GM19467 (cell line): ENCODE results near the gene RAB17.

Source experiments
- ATAC-seq: cut with Tn5 transposase; IDR thresholded peaks from one replicate; pipeline ENCODE4 v1.9.1; 2021; ENCODE audit warnings: mild to moderate bottlenecking, moderate library complexity; ENCODE audit not compliant: unreplicated experiment

Gene RAB17, protein sequence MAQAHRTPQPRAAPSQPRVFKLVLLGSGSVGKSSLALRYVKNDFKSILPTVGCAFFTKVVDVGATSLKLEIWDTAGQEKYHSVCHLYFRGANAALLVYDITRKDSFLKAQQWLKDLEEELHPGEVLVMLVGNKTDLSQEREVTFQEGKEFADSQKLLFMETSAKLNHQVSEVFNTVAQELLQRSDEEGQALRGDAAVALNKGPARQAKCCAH

DNA sequence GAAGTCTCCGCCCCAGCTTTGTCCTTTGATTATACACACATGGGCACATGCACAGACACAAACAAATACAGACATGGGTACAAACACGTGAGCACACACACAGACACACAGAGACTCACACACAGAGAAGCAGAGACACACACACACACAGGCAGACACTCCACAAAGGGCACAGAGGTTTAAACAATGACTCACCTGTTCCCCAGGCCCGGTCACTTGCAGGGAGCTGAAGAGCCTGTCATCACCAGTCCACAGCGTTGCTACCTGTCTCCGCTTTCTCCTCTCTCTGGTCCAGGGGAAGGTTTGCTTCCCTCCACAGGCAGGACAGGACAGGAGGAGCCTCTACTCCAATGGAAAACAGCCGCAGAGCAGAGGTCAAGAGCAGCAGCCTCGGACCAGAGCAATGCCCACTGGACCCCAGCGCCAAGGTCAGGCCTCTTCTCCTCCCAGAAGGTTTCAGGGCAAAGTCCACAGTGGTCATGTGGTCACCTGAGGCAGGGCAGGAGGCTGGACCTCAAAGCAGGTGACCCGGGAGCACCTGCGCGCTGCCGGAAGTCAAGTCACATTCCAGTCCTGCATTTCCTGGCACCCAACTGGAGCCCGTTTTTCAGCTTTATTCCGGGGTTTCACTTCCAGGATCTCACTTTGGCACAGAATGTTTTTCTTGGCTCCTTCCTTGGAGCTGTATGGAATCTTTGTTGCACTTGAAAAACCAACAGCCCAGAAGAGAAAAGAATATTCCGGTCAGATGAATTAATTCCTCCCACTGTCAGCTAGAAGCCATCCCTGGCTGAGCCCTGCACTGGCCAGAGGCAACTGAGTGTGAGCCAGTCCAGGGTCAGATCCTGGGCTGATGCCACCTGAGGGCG, at the start of gene RAB17:
Gene RAB17 (minus strand): TSS at position 463 of the 869 bp plus-strand sequence. CDS start 4,580 bp downstream, outside the sequence.
- no peak for ATAC-seq

DNA sequence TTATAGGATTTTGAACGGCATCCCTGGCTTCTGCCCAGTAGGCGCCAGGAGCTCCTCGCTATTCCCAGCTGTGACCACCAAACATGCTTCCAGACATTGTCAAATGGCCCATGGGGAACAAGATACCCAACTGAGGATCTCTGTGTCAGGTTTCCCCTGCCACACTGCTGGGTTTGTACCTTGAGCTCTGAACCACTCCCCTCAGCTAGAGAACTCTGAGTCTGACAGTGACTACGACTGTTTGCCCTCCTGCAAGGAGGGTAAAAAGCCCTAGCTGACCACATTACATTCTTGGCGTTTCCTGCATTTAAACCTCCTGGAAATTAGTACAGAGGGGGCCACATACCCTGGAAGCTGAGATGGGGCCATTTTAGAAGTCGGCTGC, 49.3 kb upstream of the RAB17 start:
- no peak for ATAC-seq

DNA sequence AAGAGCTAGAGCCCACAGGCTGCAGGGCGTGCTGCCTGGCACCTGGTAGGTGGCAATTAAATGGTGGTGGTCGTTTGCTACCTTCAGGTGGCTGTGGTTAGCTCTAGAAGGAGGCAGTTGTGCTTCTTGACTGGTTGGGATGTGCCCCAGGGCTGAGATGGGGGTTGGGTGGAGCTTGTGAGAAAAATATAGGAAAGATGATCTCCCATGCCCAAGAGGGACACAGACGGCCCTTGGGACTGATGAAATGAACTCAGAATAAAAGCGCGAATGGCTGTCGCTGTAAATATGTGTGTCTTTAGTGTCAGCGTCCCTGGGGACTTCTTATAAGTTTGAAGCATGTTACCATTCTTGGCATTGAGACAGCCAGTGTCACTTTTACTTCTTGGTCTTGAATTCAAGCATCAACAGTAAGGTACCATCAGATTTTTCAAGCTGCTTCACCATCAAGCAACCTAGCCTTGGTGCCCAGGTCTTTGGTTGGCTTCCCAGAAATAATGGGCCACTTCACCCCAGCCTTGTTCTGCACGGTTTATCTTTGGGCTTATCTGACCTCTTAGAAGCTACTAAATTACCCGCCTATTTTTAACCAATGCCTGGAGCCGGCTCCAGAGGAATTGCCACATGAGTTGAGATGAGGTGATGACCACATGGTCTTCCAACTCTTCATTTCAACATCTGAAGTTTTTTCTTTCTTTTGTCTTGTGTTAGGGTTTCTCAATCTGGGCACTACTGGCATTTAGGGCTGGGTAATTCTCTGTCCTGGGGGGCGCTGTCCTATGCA, 48.7 kb upstream of the RAB17 start:
- ATAC-seq = no peak

DNA sequence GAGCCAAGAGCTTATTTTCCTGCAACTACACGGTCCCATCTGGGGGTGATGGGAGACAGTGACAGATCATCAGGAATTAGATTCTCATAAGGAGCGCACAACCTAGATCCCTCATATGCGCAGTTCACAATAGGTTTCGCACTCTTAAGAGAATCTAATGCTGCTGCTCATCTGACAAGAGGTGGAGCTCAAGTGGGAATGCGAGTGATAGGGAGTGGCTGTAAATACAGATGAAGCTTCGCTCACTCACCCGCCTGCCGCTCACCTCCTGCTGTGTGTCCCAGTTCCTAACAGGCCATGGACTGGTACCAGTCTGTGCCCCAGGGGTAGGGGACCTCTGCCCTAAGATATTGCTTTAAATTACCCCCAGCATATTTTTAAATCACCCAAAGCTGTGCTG, 47.6 kb upstream of the RAB17 start:
- no peak for ATAC-seq

DNA sequence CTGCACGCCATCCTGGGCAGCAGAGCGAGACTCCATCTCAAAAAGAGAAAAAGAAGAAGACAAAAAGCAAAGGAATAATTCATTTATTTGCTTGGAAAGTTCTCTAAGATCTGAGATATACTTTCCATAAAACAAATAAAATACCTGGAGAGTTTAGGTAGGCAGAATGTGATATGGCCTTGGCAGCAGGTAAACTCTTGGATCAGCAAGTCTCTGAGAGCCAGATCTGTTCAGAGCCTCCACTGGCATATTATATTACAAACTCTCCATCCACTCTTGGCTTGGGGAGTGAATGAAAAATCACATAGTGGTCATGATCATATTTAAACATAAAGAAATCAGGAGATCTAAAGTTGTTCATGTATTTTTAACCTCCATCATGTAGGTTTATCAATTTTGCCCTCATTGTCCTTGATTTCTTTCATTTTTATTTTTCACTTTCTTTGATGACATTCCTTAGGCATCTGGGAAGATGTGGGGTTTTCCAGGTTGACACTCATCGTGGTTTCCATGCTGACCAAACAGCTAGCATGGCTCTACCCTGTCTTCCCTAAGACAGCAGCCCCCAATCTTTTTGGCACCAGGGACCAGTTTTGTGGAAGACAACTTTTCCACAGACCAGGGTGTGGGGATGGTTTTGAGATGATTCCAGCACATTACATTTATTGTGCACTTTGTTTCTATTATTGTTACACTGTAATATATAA, 47.0 kb upstream of the RAB17 start:
- no peak for ATAC-seq

DNA sequence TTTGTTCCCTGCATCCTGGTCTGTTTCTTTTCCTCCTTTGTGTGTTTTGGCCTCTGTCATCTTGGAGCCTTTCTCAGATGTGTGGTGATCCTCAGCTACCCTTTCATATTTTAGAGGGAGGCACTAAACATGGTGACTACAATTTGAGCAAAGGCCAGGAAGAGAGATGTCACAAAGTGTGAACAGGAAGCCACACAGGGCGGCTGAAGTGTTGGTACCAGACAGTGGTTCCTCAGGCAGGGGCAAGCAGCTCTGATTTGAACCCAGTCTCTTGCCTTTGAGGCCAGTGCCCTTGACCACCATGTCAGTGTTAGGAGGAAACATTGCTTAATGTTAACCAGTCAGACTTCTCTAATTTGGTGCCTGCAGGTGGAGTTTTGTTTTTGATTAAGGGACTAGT, 46.0 kb upstream of the RAB17 start:
- no peak for ATAC-seq

DNA sequence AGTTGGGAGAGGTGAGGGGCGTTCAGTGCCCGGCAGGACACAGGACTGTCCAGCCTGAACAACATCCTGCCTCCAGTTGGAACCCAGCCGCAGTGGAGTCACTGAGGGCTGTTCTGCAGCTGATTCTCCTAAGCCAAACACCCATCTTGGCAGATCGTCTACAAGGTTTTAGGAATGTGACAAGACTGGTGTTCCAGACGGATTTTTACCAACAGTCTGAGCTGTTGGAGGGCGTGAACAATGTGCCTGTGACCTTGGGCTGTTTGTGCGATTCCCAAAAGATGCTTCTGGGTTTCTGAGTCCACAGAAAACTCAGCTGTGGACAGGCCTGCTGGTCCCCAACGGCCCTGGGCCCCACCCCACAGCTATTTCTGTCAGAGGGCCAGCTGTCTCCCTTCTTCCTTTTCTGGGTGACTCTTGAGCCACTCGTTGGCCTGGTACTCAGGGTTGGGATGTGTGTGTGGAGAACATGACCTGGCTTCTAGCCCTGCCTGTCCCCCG, 42.6 kb upstream of the RAB17 start:
- no peak for ATAC-seq

DNA sequence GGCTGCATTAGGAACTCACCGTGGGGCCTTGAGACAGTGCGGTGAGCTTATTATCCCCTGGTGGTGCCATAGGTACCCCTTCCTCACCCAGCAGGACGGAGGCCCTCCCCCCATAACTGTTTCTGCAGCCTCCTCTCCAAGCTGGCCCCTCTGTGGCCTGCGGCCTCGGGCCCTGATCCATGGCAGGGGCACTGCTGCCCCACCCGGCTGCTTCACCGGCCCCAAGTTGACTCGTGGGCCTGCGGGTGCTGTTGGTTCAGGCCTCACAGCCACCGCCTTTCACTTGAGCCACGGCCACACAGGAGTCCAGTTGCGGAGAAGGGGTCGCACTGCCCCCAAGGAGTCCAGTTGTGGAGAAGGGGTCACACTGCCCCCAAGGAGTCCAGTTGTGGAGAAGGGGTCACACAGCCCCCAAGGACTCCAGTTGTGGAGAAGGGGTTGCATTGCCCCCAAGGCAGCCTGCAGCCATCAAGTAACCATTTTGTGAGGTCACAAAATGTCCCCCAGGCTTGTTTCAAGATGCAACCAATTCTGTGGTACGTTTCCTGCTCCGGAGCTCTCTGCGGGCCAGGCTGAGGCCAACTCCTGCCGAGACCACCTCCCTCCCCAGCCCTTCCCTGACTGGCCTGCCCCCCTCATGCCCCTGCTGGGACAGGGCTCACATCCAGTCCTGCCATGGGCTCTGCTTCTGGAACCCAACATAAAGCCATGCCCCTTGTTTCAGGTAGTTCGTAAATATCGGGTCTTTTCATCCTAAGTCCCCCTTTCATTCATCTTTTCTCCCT, 41.5 kb upstream of the RAB17 start:
- ATAC-seq = no peak

DNA sequence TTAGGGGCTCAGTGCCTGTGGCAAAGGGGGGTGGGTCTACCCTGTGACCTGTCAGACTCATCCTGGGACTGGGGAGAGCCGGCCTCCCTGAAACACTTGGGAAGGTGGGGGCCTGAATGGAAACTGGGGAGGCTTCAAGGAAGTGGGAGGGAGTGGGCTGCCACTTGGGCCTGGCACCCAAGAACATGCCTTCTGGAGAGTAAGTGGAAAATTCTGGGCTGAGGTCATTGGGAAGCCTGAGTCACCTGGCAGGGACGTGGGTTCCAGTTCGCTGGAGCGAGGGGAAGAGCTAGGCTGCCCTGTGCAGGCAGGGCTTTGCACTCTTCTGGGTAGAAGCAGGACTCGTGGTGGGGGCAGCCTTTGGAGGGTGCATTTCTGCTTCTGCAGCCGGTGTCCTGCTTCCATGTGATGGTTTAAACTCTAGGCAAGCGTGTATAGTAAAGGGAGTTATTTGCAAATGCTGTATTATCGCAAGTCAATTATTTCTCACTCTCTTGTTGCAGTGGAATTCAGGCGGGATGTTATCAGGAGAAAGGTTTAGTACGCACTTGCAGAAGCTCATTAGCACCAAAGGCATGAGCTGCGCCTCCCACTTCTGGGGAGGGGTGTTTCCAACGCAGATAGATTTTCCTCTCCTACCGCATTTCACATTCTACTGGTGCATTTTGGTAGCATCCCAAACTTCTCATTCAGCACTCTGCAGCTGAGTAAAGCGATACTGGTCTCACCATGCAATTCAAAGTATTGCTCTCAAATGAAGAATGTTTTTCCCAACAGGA, 40.7 kb upstream of the RAB17 start:
- no peak for ATAC-seq

DNA sequence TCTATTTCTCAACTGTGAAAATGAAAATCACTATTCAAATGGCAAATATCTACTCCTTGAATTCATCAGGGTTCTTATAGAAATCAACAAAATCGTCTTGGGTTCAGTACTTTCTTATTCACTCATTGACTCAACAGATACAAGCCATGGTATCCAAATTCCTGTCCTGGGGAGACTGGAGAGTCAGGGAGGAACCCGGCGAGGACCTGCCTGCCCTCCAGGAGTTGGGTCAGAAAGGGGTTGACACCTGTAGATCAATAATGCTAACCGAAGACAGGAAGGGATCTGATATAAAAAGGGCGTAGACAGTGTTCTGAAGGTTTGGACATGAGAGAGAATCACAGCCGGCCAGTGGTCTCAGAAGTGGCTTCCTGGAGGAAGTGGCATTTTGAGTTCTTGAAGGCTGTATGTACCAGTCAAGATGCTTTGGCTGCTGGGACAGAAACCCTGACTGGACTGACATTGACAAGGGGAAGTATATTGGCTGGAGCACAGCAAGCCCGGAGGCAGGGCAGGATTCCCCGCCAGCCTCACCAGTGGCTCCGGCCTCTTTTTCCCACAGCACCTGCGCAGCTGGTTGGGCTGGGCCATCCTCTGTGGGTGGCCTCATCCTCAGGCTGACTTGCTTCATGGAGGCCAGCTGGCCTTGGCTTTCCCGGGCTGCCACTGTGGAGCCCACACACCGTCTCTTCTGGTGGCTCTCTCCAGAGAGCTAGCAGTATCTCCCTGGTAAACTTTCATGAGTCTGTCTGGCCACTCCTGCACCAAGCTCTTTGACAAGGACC, 39.9 kb upstream of the RAB17 start:
- ATAC-seq = no peak

DNA sequence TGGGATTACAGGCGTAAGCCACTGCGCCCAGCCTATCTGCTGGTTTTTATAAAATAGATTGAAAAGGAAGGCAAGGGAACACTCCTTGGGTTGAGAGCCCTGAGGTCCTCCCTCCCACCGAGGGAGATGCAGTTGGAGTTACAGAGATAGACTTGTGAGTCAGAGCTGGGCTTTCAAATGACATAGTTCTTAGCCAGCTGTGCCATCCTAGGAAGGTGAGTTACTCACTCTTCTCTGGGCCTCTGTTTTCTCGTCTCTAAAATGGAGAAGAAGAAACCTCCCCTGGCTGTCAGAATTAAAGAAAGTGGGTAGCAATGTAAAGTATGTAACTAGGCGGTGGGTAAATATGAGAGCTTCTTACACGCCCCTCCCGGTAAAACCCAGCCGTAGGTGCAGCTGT, 39.2 kb upstream of the RAB17 start:
- ATAC-seq = no peak

DNA sequence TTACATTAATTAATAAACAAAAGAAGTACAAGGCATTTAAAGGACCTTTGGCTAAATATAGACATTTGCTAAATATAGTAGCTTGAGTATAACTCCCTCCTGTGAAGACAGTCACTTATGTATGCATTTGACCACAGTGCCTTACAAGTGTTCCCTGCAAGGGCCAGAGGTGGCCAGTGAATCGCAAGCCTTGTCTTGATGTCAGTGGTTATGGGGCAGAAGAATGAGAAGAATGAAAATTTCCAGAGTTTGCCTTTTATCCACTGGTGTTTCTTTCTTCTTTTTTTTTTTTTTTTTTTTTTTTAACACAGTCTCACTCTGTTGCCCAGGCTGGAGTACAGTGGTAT, 38.6 kb upstream of the RAB17 start:
- ATAC-seq = no peak

DNA sequence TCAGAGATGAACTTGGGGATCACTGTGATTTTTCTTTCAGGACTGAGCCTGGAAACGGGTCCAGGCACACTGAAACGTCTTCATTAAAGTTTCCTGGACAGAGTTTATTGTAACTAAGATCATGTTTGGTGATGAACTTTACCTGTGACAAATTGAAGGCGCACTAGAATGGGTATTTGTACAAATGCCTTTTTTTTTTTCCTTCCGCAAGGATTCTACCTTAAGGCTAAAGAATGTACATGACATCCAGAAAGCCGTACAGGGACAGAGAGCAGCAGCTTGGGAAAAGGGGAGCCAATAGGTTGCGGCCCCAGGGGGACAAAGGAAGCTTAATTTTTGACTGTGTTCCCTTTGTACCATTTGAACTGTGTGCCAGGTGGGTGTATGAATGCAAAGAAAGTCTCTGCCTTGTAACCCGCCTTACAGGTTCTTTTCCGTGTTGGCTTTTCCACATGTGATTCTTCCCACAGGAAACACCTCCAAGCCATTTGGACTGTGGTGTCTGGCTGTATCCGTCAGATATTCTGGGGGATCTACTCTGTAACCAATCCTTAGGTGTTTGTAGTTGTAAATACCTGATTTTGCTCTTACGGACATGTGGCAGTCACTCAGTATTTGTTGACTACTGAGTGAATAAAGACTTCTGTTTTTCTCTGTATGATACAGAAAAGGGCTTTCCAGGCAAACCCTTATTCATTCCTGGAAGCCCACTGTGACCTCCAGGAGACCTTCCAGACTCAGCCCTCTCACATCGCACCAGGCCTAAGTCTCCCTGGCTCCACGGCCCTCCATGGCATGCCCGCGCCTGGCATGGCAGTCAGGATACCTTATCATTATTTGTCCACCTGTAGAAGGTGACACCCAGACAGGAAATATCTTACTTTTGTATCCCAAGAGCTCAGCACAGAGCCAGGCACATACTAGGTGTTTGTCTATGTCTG, 38.0 kb upstream of the RAB17 start:
- ATAC-seq = no peak

DNA sequence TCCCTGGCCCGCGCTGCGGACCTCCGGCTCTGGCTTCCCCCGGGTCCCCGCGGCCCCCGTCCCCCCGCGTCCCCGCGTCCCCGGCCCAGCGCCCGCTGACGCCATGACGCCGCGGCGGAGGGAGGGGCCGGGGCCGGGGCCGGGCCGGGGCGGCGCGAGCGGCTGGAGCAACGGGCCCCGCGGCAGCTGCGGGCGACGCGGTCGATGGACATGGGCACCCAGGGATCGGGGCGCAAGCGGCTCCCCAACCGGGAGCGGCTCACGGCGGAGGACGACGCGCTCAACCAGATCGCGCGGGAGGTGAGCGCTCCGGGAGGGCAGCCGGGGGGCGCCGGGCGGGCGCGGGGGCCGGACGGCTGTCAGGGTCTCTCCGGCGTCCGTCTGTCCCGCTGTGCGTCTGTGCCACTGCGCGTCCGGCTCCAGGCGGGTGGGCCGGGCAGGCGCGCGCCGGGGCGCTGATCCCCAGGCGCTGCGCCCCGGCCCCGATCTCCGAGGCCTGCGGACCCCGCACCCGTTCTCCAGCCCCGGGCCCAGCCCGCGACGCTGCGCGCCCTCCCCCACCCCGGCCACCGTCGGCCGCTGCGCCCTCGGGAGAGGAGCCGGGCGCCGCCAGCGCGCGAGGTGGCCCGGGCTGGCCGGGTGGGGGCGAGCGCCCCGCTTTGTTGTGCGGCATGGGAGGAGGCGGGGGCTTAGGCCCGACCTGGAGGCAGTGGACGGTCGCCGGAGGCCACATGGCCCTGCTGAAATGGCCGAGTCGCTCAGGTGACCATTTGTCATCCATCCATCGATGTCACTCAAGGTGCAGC, 37.1 kb upstream of the RAB17 start, which contains the start of gene LRRFIP1:
Gene LRRFIP1 (plus strand): TSS at position 147 of the 806 bp plus-strand sequence. CDS start 58 bp downstream, at position 205.
- ATAC-seq = no peak

DNA sequence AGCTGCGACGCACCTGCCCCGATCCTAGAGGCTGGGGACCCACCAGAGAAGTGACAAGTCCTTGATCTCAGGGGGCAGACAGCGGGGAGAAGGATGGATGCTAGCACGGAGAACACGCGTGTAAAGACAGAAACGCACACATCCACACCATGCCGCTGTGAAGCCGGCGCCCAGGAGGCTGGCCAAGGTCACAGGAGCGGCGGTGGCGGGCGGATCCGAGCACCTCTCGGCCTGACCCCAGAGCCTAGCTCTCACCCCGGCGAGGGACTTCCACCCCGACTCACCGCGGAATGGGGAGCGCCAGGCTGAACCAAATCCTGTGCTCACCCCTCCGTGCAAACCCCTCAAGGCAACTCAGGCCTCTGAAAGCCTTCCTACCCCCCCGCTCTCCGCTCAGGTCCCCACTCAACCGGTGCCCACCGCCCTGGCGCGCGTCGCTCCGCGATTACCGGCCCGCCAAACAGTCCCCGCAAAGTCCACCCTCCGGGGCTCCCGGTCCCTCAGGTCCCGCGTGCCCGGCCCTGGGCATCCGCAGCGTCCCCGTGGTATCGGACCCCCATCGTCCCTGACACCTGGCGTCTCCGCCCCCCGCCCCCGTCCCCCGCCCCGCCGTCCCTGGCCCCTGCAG, 36.4 kb upstream of the RAB17 start:
- no peak for ATAC-seq

DNA sequence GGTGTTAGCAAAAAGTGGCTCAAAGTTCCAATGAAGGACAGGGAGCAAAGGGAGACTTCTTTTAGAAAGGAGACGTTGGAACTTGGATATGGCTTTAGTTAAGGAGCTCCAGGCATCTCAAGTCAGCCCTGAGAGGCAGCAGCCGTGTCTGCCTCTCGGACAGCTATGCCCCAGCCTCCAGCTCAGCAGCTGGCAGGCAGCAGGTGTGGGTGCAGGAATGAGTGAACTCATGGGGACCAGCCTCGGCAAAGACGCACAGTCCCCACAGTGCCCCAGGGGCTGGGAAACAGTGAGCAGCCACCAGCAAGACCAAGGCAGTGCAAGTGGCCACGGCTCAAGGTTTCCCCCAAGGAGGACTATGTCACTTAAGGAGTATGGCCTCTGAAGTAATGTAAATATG, 35.2 kb upstream of the RAB17 start:
- no peak for ATAC-seq
